Measurements from ENCODE around the gene STAP1.

STAP1 gene

DNA sequence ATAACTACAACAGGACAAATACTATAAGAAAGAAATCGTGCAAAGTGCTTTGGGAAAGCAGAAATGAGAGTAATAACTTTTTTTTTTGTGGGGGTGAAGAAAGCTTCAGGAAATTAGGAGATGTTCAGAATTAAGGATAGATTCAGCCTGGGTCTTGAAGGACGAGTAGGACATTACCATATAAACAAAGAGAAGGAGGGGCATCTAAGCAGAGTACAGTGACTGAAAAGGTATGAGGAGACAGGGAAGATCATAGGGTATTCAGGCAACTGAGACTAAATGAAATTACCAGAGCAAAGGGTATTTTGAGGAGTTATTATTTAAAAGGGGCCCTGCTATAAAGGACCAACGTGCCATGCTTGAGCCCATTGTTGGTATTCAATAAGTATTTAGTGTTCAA lies 3.1 kb upstream of the STAP1 start:
- no peak for DNase-seq (ENCODE audit: low spot score)

DNA sequence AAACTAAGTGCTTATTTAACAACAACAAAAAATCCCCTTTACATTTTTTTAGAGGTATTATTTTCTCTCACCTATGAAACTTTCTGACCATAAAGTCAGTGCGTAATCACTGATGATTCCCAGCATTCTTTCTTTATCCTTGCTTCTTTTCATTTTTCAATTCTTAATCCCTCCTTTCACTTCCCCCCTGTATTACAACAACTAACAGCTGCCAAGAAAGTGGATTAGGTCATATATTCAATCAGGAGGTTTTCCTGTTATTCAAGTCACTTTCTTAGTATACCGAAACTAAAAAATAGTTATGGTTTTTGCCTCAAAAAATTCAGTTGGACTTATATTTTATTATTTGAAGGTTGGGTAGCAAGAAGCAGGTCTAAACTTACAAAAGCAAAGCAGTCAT lies 2.1 kb upstream of the STAP1 start:
- DNase-seq (ENCODE audit: low spot score): no peak

DNA sequence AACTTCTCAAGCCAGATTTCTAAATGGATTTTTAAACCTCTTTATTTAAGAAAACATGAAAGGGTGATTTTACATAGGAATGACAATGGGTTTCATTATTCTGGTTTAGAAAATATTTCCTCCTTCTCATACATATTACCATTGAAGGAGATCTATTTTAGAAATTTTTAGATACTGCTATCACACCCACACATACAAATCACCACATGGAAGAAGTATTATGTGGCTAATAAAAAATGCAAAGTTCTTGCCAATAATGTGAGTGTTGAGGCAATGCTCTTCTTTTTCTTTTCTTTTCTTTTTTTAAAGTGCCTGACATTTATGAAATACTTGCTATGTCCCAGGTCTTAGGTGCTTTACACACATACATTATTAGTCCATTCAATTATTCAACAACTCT lies 6.8 kb downstream of the STAP1 start:
- DNase-seq (ENCODE audit: low spot score): no peak

DNA sequence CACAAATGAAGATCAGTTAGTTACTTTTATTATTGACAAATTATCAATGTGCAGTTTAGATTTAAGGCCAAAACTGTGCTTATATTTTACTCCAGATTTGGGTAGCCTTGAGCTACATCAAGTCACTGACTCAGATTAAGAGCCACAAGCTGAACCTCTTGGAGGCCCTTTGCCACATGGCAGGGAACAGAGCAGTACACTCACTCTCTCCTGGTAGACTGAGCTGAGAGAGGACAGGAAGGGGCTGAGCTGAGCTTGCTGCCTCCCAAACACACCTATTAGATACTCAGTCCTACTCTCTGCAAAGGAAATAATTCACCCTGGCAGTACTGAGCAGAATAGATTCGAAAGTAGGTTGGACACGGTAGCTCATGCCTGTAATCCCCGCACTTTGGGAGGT lies 7.8 kb downstream of the STAP1 start:
- no peak for DNase-seq (ENCODE audit: low spot score)

DNA sequence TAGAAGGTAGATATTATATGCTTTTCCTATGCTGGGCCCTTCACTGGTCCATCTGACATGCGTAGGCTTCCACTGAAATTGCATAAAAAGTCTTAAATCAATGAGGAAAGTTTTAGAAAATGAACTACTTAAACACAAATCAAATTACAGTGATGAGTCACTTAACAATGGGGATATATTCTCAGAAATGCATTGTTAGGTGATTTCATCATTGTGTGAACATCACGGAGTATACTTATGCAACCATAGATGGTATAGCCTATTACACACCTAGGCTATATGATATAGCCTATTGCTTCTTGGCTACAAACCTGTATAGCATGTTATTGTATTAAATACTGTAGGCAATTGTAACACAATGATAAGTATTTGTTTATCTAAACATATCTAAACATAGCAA lies 10.3 kb downstream of the STAP1 start:
- no peak for DNase-seq (ENCODE audit: low spot score)

DNA sequence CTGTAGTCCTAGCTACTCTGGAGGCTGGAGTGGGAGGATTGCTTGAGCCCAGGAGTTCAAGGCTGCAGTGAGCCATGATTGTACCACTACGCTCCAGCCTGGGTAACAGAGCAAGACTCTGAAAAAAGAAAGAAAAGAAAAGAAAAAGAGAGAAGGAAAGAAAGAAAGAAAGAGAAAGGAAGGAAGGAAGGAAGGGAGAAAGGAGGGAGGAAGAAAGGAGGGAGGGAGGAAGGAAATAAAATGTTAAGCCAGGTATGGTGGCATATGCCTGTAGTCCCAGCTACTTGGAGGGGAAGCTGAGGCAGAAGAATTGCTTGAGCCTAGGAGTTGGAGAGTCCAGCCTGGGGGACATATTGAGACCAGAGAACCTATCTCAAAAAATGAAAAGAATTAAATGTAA lies 12.0 kb downstream of the STAP1 start:
- DNase-seq (ENCODE audit: low spot score): no peak

DNA sequence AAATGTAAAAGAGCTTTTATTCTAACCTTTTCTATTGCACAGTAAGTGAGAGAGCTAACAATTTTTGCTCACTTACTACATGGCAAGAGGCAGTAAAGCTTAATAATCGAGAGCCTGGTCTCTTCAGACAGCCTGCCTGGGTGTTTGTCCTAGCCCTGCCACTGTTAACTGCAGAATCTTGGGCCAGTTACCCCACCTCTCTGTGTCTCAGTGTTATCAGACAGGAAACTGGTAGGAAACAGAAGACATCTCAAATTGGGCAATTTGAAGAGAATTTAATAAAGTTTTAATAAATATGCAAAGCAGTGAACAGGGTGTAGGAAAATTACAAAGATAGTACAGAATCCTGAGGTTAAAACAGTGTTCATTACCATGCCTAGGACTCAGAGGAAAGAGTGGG lies 13.4 kb downstream of the STAP1 start:
- no peak for DNase-seq (ENCODE audit: low spot score)

DNA sequence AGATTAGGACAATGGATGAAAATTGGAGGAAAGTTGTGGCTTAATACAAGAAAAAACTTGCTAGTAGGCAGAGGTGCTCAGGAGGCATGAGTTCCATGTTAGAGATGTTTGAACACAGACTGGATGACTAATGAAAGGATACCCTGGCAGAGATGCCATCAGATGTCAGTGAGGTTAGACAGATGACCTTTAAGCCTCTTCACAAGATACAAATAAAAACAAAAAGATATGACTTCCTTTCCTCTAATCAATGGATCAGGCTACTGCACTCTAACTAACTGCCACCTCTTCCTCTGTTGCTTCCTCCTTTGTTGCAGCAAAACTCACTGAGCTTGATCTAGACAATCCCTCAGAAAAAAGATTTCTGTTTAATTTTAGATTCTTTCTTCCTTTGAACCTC lies 14.7 kb downstream of the STAP1 start:
- DNase-seq (ENCODE audit: low spot score): no peak

DNA sequence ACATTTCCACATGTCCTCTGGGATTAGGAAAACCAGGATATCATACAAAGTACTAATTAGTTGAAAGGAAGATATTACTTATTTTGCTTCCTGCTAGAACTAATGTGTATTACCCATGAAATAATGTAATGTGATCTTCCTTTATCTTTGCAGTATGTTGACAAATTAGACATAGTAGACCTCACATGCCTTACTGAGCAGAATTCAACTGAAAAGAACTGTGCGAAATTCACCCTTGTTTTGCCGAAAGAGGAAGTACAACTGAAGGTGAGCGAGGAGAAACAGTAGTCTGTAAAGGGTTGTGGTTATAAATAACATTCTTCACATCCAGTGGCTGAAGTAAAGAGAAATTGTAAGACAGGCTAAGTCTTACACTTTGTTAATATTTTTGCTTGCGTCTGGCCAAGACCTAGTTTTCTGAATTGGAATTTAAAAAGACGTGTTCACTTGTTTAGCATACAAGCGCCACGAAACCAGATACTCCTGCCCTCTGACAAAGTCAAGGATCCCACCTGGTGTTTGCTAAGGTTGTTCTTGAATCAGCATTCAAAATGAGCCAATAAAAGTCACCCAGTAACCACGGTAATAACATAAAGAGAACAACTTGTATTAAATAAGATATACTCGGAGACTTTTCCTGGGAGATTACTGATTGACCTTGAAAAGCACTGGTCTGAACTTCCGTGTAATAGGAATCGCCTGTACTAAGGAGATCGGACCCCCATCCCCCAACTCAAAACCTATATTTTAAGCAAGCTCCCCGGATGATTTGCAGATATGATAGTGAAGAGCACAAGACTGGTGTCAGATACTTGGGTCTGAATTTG lies 16.9 kb downstream of the STAP1 start:
- no peak for DNase-seq (ENCODE audit: low spot score)

DNA sequence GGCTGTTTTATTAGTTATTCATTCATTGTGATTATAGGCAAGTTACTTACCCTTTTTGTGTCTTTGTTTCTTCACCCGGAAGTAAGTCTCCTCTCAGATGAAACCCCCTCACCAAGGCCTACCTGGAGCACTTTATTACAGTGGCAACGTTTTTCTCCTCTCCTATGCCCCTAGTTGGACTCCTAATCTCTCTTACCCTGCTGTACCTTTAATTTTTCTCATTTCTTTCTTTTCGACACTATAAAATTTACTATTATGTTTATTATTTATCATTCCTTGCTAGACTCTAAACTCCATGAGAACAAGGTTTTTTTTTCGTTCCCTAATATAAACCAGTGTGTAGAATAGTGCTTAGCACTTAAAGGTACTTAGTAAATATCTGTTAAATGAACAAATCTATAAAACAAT lies 17.5 kb downstream of the STAP1 start:
- no peak for DNase-seq (ENCODE audit: low spot score)

DNA sequence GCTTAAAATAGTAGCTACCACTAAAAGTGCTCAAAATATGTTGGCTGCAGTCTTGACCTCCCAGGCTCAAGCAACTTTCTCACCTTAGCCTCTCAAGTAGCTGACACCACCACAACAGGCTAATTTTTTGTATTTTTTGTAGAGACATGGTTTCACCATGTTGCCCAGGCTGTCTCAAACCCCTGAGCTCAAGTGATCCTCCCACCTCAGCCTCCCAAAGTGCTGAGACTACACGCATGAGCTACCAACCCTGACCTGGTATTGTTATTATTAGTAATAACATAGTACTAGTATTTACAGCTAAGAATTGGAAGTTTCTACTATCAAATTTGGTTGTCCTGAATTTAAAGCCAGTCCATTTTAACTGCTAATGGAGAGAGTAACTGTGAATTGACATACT lies 18.0 kb downstream of the STAP1 start:
- no peak for DNase-seq (ENCODE audit: low spot score)

DNA sequence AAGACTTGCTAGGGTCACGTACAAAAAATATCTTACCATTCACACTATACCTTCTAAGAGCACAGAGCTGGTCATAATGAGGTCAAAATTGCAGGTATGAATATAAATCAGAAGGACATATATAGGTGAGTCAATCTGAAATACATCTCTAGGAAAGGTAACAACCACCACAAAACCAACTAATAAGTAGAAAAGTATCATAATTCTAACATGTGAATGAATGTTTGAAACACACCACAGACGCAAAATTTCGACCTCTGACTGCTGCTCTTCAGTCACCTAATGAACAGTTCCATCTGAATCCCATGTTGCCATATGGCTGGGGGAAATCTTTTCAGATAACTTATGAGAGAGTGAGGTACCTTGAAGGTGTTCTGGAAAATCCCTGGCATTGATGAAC lies 22.1 kb downstream of the STAP1 start:
- no peak for DNase-seq (ENCODE audit: low spot score)

DNA sequence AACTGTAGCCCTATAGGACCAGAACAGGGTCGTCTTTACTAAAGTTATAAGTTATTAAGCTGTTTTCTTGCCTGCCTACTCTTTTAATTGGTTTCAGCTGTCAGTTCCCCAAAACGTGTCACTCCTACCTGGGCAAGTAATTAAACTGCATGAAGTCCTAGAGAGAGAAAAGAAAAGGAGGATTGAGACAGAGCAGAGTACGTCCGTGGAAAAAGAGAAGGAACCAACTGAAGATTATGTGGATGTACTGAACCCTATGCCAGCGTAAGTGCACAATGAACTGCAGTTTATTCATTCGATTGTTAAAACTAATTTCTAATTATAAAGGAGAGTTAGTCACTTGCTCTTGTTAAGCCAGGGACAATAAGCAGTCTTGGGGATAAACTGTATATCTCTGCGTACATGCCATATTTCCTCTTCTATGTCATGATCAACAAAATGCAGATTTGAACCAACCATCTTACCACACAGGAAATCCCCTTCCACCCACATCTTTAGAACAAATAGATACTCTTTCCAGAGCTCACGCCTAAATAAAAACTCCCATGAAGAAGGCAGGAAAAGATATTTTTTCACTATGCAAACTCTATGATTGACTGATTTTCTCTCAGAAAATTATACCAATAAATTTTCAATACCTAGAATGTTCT lies 22.8 kb downstream of the STAP1 start:
- DNase-seq (ENCODE audit: low spot score): no peak

DNA sequence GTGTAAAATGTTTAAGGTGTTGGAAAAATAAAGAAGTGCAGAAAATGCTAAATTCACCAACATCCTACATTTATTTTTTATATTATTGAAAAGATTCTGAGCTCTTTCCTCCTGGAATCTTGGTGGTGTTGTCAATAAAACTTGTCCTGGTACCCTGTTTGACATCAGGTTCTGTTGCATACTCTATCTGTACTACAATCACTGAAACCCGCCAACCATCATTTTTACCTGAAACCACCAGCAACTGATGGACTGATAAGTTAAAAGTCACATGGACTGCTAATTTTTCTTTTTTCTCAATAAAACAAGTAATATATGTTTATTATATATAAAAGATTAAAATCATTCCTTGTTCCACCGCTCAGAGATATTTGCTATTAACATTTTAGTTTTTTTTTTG lies 23.4 kb downstream of the STAP1 start:
- no peak for DNase-seq (ENCODE audit: low spot score)

DNA sequence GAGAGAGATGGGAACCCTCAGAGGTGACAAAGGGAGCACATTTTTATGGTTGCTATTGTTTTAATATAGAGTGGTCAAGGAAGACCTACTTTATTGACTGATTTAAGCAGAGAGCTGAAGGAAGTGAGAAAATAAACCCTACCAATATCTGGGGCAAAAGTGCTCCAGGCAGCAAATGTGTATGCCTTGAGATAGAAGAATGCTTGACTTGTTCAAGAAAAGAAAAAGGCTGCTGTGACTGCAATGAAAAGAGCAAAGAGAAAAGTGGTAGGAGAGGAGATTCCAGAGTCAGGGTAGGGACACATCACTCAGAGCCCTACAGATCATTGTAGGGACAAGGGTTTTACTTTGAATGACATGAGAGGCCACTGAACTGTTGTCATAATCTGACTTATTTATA lies 26.0 kb downstream of the STAP1 start:
- DNase-seq (ENCODE audit: low spot score): no peak

DNA sequence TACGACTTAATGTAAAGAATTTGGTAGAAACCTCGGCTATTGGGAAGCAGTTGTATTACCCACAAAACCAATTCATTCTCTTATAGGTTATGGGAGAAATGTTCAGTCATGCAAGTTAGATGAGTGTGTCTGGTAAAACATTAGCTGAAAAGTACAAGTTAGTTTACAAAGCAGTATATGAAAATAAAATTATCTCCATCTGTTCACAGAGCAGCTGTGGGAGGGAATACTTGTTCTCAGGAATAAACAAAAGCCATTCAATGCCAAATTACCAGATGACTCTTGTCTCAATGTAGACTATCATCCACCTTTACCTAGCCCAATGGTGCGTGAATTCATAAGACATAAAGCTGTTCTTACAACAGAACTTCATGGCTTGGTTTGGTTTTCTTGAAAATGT lies 28.6 kb downstream of the STAP1 start:
- no peak for DNase-seq (ENCODE audit: low spot score)

DNA sequence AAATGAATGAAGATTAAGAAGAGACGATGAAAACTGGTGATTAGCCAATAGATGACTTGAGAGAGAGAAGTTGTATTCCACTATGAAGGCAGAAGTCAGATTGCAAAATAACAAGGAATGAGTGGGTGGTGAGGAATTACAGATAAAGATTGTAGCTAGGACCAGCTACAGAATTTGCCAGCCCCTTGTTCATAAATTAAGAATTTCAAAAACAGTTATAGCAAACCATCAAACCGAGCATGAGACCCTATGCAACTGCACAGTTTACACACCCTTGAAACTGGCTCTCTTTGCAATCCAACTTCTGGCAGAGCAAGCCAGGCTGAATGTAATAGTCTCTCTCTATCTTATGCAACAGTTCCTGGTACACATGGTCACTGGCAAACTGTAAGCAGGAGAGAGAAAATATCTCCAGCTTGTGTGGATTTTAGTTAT lies 35.2 kb downstream of the STAP1 start:
- DNase-seq (ENCODE audit: low spot score): no peak

DNA sequence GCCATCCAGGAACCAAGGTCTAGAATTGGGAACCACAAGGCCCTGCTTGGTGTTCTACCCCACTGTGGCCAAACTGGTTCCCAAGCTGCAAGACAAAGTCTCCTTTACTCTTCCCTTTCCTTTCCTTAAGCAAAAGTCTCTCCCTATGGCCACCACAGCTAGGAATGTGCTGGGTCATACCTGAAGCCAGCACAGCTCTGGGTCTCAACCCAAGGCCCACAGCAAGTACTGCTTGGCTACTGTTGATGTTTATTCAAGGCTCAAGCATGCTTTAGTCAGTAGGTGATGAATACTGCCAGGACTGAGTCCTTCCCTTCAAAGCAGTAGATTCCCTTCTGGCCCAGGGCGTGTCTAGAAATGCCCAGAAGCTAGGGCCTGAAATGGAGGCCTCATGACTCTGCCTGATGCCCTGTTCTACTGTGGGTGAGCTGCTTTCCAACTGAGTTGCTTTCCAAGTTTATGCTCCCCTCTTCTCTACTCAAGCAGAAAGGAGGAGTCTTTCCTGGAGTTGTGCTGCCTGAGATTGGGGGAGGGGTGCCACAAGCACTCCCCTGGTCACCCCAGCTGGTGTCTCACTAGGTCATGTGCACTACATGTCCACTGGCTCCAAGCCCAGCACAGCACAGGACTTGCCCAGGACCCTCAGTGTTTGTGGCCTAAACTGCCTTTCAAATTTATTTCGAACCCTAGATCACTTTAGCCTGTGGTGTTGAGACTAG lies 44.9 kb downstream of the STAP1 start:
- no peak for DNase-seq (ENCODE audit: low spot score)

DNA sequence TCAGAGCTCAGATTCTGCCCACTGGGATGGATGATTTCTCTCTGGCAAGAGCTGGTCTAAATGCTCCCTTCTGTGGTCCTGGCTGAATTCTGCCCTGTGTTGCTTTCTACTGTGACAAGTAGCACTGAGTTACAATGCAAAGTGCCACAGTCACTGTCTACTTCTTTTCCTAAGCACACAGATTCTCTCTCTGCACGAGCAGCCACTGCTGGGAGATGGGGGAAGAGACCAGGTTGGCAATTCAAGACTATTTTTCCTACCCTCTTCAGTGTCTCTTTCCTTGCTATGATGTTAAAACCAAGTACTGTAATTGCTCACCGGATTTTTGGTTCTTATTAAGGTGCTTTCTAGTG lies 45.5 kb downstream of the STAP1 start:
- no peak for DNase-seq (ENCODE audit: low spot score)

DNA sequence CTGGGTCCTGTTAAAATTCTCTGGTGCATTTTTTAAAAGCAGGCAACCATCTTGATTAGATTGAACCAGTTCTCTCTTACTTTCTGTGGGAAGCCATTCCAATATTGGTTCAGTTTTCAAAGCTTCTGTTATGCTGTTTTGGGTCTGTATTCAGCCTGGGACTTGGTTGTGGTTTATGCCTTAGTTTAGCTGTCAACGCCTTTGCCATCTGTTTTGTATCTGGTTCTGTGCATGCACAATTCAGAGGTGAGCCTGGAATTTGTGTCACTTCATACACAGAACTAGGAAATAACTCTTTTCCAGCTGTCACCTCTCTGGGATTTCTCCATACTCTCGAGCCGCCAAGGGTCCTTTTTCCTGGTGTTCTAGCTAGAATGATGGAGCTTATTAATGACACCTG lies 46.2 kb downstream of the STAP1 start:
- DNase-seq (ENCODE audit: low spot score): no peak

DNA sequence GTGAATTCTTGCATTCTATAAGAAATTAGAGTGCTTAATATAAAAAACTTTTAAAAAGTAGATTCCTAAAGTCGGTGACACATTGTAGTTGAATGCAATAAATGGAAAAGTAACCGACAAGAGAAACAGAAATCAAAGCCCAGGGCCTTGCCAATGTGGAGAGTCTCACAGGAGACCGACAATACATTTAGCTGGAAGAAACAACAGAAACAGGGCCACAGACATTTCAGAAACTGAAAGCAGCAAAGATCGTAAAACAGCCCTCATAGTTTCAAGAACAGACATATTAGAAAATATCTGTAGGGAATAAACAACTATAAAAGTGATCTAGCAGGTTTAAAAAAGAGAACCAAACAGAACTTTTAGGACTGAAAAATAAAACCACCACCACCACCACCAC lies 49.5 kb downstream of the STAP1 start:
- no peak for DNase-seq (ENCODE audit: low spot score)

DNA sequence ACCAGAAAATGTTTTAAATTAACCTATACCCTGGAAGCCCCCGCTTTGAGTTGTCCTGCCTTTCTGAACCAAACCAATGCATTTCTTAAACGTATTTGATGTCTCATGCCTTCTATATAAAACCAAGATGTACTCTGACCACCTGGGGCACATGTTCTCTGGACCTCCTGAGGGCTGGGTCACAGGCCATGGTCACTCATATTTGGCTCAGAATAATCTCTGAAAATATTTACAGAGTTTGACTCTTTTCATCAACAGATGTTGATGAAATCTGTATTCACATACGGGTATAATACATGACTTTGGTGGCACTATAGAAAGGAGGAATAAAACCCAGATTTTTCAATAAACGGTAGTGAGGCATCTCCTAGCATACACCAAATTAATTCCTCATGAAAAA lies 55.7 kb downstream of the STAP1 start:
- no peak for DNase-seq (ENCODE audit: low spot score)

DNA sequence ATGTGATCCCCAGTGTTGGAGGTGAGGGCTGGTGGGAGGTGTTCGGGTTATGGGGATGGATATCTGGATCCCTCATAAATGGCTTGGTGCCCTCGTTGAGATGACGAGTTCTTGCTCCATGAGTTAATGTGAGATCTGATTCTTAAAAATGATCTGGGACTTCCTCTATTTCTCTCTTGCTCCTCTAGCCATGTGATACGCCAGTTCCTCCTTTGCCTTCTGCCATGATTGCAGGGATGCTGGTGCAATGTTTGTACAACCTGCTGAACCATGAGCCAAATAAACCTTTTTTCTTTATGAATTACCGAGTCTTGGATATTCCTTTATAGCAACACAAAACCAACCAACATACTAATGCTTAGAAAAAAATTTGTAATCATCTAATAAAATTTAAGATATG lies 56.6 kb downstream of the STAP1 start:
- no peak for DNase-seq (ENCODE audit: low spot score)
